Peyer's patch (tissue), 4 donors: ENCODE measurements around the gene IPO4.

Experiments used
- POLR2A ChIP-seq, 2 donors: fragments of 450-650 bp; IDR thresholded peaks; one replicate each; pipeline ENCODE4 v1.5.1; 2017; ENCODE audit warnings: antibody characterized with exemption in 2 of 2, mild to moderate bottlenecking in 2 of 2, moderate library complexity in 2 of 2
- TF ChIP-seq, protein P1 (sequence below), 6 experiments: fragments of 450-650 bp in 4 of 6; fragments of 200-600 bp in 2 of 6; sonication (generic) in 1 of 6; IDR thresholded peaks; one replicate each; pipeline ENCODE4 v1.5.1; 2017 to 2019; ENCODE audit warnings: antibody characterized with exemption in 6 of 6, mild to moderate bottlenecking in 3 of 6, moderate library complexity in 1 of 6

DNA sequence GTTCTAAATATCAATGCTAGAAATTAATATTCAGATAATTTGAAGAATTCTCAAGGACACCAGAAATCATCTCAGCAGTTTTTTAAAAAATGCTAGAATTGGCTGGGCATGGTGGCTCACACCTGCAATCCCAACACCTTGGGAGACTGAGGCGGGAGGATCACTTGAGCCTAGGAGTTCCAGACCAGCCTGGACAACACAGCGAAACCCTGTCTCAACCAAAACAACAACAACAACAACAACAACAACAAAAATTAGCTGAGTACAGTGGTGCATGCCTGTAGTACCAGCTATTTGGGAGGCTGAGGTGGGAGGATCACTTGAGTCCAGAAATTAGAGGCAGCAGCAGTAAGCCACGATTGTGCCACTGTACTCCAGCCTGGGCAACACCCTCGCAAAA, 30.5 kb upstream of the IPO4 start:
- TF ChIP-seq, protein P1, sequence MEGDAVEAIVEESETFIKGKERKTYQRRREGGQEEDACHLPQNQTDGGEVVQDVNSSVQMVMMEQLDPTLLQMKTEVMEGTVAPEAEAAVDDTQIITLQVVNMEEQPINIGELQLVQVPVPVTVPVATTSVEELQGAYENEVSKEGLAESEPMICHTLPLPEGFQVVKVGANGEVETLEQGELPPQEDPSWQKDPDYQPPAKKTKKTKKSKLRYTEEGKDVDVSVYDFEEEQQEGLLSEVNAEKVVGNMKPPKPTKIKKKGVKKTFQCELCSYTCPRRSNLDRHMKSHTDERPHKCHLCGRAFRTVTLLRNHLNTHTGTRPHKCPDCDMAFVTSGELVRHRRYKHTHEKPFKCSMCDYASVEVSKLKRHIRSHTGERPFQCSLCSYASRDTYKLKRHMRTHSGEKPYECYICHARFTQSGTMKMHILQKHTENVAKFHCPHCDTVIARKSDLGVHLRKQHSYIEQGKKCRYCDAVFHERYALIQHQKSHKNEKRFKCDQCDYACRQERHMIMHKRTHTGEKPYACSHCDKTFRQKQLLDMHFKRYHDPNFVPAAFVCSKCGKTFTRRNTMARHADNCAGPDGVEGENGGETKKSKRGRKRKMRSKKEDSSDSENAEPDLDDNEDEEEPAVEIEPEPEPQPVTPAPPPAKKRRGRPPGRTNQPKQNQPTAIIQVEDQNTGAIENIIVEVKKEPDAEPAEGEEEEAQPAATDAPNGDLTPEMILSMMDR (IDR thresholded peaks at IDR 0.05): no peak
- no peak for TF ChIP-seq POLR2A (IDR thresholded peaks at IDR 0.05)
